D721Med (cell line): ENCODE results near the gene SLIT1.
A peak's percentile ranks its signal among the peaks of the same experiment; 100 is the strongest.

Source experiments
- DNase-seq: peaks from one replicate; pipeline ENCODE4 v3.0.0; 2011; ENCODE audit warnings: low spot score; ENCODE audit not compliant: insufficient read length
- FAIRE-seq: peaks from 2 replicates; lab custom pipeline; 2011; peaks lifted over from hg19 to GRCh38; lab: Jason Lieb, UNC
- TF ChIP-seq, protein P1 (sequence below): IDR thresholded peaks from 2 replicates; pipeline ENCODE4 v1.5.1; 2012; ENCODE audit warnings: mild to moderate bottlenecking, control low read depth; ENCODE audit not compliant: insufficient read depth; ENCODE audit errors: missing control alignments

SLIT1 gene

DNA sequence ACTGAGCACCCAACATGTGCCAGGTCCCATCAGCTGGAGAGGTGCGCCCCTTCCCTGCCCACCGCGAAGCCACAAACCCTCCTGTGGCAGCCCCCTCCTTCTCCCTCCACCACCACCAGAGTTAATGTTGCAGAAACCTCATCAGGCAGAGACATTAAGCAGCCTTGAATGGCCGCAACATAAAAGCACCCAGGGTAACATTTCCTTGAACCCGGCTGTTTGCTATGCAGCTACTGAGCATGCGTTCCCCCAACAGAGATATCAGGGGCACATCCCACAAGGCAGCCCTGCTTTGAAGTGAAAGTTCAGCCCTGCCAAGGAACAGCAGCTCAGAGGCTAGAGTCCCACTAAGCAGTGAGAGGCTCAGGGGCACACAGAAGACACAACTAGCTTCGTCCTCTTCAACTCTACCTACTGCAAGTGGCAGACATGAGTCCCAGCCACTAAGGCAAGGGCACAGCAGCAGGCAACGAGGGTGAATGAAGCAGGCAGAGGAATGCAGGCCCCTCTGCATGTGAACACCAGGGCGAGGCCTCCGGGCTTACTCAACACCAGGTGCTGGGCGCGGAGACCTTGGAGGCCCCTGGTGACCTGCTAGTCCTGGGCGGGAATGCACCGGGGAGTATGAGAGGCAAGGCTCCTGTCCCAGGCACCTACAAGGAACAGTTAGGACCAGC lies 107.4 kb downstream of the SLIT1 start:
- TF ChIP-seq, protein P1, sequence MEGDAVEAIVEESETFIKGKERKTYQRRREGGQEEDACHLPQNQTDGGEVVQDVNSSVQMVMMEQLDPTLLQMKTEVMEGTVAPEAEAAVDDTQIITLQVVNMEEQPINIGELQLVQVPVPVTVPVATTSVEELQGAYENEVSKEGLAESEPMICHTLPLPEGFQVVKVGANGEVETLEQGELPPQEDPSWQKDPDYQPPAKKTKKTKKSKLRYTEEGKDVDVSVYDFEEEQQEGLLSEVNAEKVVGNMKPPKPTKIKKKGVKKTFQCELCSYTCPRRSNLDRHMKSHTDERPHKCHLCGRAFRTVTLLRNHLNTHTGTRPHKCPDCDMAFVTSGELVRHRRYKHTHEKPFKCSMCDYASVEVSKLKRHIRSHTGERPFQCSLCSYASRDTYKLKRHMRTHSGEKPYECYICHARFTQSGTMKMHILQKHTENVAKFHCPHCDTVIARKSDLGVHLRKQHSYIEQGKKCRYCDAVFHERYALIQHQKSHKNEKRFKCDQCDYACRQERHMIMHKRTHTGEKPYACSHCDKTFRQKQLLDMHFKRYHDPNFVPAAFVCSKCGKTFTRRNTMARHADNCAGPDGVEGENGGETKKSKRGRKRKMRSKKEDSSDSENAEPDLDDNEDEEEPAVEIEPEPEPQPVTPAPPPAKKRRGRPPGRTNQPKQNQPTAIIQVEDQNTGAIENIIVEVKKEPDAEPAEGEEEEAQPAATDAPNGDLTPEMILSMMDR: no peak
- FAIRE-seq (no peak), DNase-seq (no peak)

DNA sequence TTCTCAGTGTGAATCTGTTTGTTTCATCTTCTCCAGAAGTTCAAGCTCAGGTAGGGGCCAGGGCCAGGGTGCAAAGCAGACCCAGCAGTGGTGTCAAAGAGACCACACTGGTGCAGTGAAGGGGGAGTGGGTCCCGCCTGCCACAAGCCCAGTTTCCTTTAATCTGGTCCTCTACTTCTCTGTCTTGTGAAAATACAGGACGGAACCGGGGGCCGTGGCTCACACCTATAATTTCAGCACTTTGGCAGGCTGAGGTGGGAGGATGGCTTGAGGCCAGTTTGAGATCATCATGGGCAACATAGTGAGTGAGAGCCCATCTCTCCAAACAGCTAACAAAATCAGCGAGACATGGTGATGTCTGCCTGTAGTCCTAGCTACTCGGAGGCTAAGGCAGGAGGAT lies 109.0 kb downstream of the SLIT1 start:
- no peak for DNase-seq
- TF ChIP-seq, protein P1: no peak
- no peak for FAIRE-seq

DNA sequence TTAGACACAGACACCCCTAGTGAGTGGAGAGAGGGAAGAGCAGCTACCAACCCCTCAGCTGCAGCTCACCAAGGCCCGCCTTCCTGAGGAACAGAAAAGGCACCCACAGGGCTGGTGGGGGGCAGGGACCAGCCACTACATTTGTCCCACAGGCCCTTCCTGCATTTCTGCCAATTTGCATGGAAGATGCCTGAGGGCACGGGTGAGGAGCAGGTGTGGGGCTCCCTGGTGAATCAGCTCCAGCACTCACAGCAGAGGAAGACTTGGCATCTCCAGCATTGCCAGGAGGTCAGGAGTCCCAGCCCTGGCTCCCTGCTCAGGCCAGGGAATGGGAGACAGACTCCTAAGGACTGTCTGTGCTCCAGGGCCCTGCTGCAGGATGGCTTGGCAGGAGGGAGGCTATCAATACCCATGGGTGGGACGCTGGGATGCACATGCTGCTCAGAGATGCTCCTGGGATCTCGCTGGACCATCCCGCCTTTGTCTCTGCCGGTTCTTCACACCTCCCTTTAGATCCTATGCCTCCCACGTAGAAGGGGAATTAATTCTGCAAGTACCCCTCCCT lies 109.7 kb downstream of the SLIT1 start:
- DNase-seq (no peak), FAIRE-seq (no peak)
- TF ChIP-seq, protein P1: no peak

DNA sequence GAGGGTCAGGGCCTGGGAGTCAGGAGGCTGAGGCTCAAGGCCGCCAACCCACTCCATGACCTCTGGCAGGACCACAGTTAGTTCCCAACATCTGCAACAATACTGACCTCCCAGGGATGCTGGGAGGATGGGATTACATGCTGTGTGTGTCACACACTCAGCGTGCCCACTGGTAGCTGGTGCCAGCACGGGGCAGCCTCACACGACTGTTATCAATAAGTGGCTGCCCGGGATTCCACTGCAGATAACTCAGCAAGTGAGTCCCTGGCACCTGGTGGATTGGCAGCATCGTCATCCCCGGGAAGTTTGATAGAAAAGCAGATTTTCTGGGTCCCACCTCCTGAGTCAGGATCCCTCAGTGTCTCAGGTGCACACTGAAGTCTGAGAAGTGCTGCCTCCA lies 110.3 kb downstream of the SLIT1 start:
- DNase-seq: no peak
- TF ChIP-seq, protein P1: no peak
- no peak for FAIRE-seq

DNA sequence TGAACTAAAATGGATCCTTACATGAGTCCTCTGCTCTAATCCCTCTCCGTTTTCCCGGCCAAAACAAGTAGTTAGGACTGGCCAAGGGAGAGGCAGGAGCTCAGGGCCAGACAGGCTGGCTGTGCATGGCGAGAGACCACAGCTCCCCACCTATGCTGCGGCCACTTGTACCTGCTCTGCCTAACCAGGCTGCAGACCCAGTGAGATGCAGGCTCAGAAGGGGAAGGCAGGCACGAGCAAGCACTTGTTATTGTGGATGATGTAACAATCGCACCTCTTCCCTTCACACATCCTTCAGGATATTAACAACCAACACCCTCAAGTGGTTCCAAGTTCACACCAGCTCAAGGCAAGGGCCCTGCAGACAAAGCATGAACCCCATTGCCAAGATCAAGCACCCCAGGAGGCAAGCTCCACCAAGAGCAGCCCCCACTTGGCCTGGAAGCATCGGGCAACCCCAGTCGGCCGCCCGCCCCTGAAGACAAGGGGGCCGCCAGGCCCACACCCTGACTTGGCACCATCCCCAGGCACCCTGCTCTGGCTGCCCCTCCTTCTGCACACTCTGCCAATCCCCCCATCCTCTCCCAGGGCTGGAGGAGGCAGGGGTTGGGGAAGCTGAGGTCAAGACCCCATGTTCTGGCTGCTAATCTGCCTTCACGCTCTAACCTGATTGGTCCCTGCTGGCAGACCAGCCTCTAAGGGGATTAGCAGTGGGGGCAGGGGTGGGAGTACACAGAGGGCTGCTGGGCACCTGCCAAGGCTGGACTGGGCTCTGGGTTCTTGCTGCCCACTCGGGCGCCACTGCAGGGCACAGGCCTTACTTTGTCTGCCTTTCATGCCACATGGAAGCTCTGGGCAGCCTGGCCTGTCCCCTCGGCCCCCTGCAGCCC lies 111.3 kb downstream of the SLIT1 start:
- DNase-seq (peak; percentile 82), FAIRE-seq (no peak)
- TF ChIP-seq, protein P1: no peak

DNA sequence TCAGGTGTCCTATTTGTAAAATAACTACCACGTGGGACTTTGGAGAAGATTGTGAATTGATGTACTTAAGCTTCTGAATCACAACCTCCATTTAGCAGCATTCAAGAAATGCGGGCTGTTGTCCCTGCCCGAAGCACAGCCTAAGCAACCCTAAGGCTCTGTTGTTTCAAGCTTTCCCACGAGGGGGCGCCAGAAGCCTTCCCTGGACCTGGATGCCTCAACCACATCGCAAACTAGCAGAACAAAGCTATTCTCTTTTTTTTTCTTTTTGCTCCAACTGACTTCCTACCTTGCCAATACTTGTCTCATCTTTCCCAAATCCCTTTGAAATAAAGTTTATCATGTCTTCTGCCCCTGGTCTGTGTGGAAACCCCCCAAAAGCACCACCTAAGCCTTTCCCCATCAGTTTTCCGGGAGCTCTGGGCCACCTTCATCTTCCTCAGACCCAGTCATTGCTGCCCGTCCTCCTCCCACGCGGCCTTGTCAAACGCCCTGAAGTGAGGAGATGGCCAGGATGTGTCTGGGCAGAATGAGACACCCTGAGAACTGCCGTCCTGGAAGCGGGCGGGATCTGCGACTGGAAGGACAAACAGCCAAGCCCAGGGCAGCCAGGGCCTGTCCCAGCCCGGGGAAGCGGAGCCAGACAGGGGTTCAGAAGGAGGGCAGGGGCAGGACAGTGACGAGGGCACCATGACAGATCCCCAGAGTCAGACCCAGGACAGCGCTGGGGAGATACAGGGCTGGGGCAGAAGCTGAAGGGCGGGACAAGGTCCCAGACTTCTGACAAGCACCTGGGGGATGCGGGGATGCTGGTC lies 112.7 kb downstream of the SLIT1 start:
- DNase-seq (no peak), FAIRE-seq (peak; percentile 11)
- TF ChIP-seq, protein P1: peak; percentile 93
